Right atrium auricular region (tissue), 2 donors: ENCODE data around the gene RGPD4. TPM values are rescaled to one million over a fixed set of nuclear protein-coding genes. Genes with fewer than 3 reads are reported as not detected.
"Not testable (repeated sequence)": the region's sequence is repeated elsewhere in the genome, so short reads cannot be mapped to it uniquely, and the experiment has no call there.

Experiments
- DNase-seq: peaks from one replicate; pipeline ENCODE4 v3.0.0-alpha.2; 2019; ENCODE audit warnings: low spot score
- H3K27ac ChIP-seq, 2 donors: fragments of 200-600 bp; sonication (generic); 1 replicate in 1 of 2; 2 replicates in 1 of 2; pipeline ENCODE4 v1.5.1; 2016 to 2019
- H3K27me3 ChIP-seq, 2 donors: fragments of 200-600 bp; sonication (generic); one replicate each; pipeline versions ENCODE4 v1.5.1 to v1.6.0; 2017 to 2019
- H3K36me3 ChIP-seq: fragments of 200-600 bp; sonication (generic); one replicate; pipeline ENCODE4 v1.5.1; 2016
- H3K4me1 ChIP-seq, 2 donors: fragments of 200-600 bp; sonication (generic); one replicate each; pipeline versions ENCODE4 v1.5.1 to v1.6.0; 2017 to 2019
- H3K4me3 ChIP-seq, 2 donors: fragments of 200-600 bp; sonication (generic); 1 replicate in 1 of 2; 2 replicates in 1 of 2; pipeline ENCODE4 v1.5.1; 2017 to 2019; ENCODE audit warnings: mild to moderate bottlenecking in 1 of 2, moderate library complexity in 1 of 2
- H3K9me3 ChIP-seq, 2 donors: fragments of 200-600 bp; sonication (generic); one replicate each; pipeline ENCODE4 v1.5.1; 2019
- CTCF ChIP-seq, 2 donors: fragments of 200-600 bp; sonication (generic); IDR thresholded peaks; one replicate each; pipeline ENCODE4 v1.5.1; 2019; ENCODE audit warnings: antibody characterized with exemption in 2 of 2
- total RNA-seq, 2 donors: library from RNA; depleted of rRNA; stranded (reverse); fragments of >200 nt; gene quantifications; one replicate each; pipeline ENCODE4 v1.1.0, GENCODE V29; 2016

Gene RGPD4
- under 1 TPM in 1 of 2 donors, not detected in 1; 0.26 TPM for total RNA-seq

- H3K9me3 ChIP-seq, H3K4me1 ChIP-seq, DNase-seq, H3K4me3 ChIP-seq, H3K27me3 ChIP-seq, H3K27ac ChIP-seq, H3K36me3 ChIP-seq: not testable (repeated sequence)
Observed at GRCh38 chr2:107826749-107827148, at the start of gene RGPD4. TSS of gene RGPD4 (plus strand) at chr2:107826892. CDS start at chr2:107827014, 122 bp downstream.

- H3K36me3 ChIP-seq: no peaks in the 10 kb centered on the region
- H3K4me3 ChIP-seq: no peak overlapping the region
- no peak overlapping the region for H3K27ac ChIP-seq
- no peaks in the 10 kb centered on the region for H3K27me3 ChIP-seq
- TF ChIP-seq CTCF (IDR thresholded peaks at IDR 0.05): no peak
- DNase-seq: no peak
- no peaks in the 10 kb centered on the region for H3K4me1 ChIP-seq
- no peaks in the 10 kb centered on the region for H3K9me3 ChIP-seq
Observed at GRCh38 chr2:107777974-107778373, 48.7 kb upstream of the RGPD4 start.

- no peak overlapping the region for H3K27ac ChIP-seq
- no peaks in the 10 kb centered on the region for H3K9me3 ChIP-seq
- no peak for TF ChIP-seq CTCF (IDR thresholded peaks at IDR 0.05)
- H3K4me1 ChIP-seq: no peaks in the 10 kb centered on the region
- no peaks in the 10 kb centered on the region for H3K36me3 ChIP-seq
- H3K27me3 ChIP-seq: no peaks in the 10 kb centered on the region
- no peak for DNase-seq
- H3K4me3 ChIP-seq: no peak overlapping the region
Observed at GRCh38 chr2:107785756-107786155, 40.9 kb upstream of the RGPD4 start.

DNA sequence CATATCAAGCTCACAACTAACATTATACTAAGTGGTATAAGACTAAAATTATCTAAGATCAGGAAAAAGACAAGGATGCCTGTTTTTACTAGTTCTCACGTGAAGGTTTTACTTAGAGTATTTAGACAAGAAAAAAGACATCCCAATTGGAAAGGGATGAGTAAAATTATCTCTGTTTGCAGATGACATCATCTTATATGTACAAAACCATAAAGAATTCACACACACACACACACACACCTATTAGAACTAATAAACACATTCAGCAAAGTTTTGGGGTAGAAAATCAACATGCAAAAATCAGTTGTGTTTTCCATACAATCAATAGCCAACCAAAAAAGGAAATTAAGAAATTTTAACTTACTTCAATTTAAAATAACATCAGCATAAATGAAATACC lies 35.9 kb upstream of the RGPD4 start:
- H3K36me3 ChIP-seq: no peaks in the 10 kb centered on the region
- TF ChIP-seq CTCF (IDR thresholded peaks at IDR 0.05): no peak
- no peaks in the 10 kb centered on the region for H3K9me3 ChIP-seq
- no peaks in the 10 kb centered on the region for H3K27me3 ChIP-seq
- no peaks in the 10 kb centered on the region for H3K4me1 ChIP-seq
- no peak overlapping the region for H3K27ac ChIP-seq
- H3K4me3 ChIP-seq: no peak overlapping the region
- no peak for DNase-seq

GRCh38 chr2:107801498-107801897 lies 25.2 kb upstream of the RGPD4 start:
- Histone ChIP-seq H3K36me3 (no peaks in the 10 kb centered on the region), H3K27me3 (no peaks in the 10 kb centered on the region), H3K9me3 (no peaks in the 10 kb centered on the region), H3K27ac (no peak overlapping the region), H3K4me1 (peaks cover 0 to 3% of the 10 kb centered on the region in 2 donors), H3K4me3 (no peak overlapping the region)
- no peak for DNase-seq
- TF ChIP-seq CTCF (IDR thresholded peaks at IDR 0.05): no peak

- H3K36me3 ChIP-seq: no peaks in the 10 kb centered on the region
- no peaks in the 10 kb centered on the region for H3K9me3 ChIP-seq
- peaks cover 0 to 28% of the 10 kb centered on the region in 2 donors for H3K4me1 ChIP-seq
- no peak overlapping the region for H3K4me3 ChIP-seq
- no peak for DNase-seq
- no peak for TF ChIP-seq CTCF (IDR thresholded peaks at IDR 0.05)
- H3K27me3 ChIP-seq: no peaks in the 10 kb centered on the region
- no peak overlapping the region for H3K27ac ChIP-seq
Observed at GRCh38 chr2:107804608-107805498, 21.8 kb upstream of the RGPD4 start.
